Measurements from ENCODE around the gene CTSF. TPM values are rescaled to one million over a fixed set of nuclear protein-coding genes. Genes with fewer than 3 reads are reported as not detected.
"Not testable (repeated sequence)": the region's sequence is repeated elsewhere in the genome, so short reads cannot be mapped to it uniquely, and the experiment has no call there.

CTSF gene
- 10 to 100 TPM; 24.2 to 56.7 (median 48.8) TPM for polyA plus RNA-seq

GRCh38 chr11:66568124-66568916 is at the start of gene CTSF:
Gene CTSF (minus strand): TSS chr11:66568606. CDS start chr11:66568486, 120 bp downstream.
- Mint-ChIP-seq H3K4me1 (peaks cover 5 to 15% of the 10 kb centered on the region in 2 donors), H3K4me3 (peak within 1 kb of the TSS; percentile 76 to 85 (median 84)), H3K9me3 (no peaks in the 10 kb centered on the region), H3K27me3 (ENCODE audit: low read depth in 3 of 3) (no peaks in the 10 kb centered on the region), H3K27ac (peak within 1 kb of the TSS in 4 of 6 donors; percentile 49 to 92 (median 80)), H3K36me3 (no peaks in the 10 kb centered on the region)
- peak; percentile 64 to 75 (median 66) for DNase-seq

DNA sequence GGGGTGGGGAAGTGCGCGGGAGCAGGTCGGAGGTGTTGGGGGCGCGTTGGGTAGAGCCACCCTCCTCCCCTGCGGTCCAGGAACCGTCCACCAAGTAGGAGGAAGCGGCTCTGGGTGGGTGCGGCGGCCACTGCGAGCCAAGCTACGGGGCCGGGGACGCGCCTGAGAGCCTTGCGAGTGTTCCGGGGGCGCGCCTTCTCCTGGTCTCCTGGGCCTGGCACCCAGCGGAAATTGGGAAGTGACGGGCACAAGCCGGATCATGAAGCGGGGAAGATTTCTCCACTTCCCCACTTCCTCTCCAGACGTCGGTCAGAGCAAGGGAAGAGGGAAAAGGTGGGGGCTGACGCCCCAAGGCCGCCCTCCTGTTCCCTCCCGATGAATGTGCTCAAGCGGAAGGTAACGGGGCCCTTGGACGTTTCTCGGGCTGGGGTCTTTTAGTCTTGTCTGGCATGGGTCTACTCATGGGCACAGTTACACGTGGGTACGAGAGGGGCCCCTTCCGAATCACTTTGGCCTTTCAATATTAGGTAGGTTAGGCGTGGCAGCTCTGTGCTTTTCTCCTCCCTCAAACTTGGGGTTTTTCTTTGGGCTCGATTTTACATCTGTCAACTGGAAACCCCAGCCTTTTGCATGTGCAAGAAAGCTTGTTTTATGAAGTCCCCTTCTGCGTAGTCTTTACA is 48.9 kb upstream of the CTSF start:
- no peaks in the 10 kb centered on the region for H3K9me3 Mint-ChIP-seq
- H3K4me3 Mint-ChIP-seq, result peak overlapping the region; percentile 97 to 99 (median 98)
- H3K27me3 Mint-ChIP-seq (ENCODE audit: low read depth in 3 of 3), result peaks cover 14 to 30% (median 23%) of the 10 kb centered on the region in 3 donors
- no peak for DNase-seq
- peak overlapping the region; percentile 96 to 99 (median 98) for H3K27ac Mint-ChIP-seq
- peaks cover 61 to 69% of the 10 kb centered on the region in 2 donors for H3K4me1 Mint-ChIP-seq
- H3K36me3 Mint-ChIP-seq, result peaks cover 0 to 4% (median 0%) of the 10 kb centered on the region in 3 donors

GRCh38 chr11:66616379-66617154 is 48.2 kb upstream of the CTSF start, which contains the start of gene RBM14:
Gene RBM14 (plus strand): TSS chr11:66616630. CDS start chr11:66616721, 91 bp downstream.
- Mint-ChIP-seq H3K27me3 (ENCODE audit: low read depth in 3 of 3) (peaks cover 14 to 28% (median 23%) of the 10 kb centered on the region in 3 donors), H3K4me1 (peaks cover 54 to 62% of the 10 kb centered on the region in 2 donors), H3K4me3 (peak within 1 kb of the TSS; percentile 97 to 99 (median 98)), H3K36me3 (peaks cover 0 to 4% (median 0%) of the 10 kb centered on the region in 3 donors), H3K27ac (peak within 1 kb of the TSS; percentile 96 to 99 (median 98)), H3K9me3 (no peaks in the 10 kb centered on the region)
- peak; percentile 99 for DNase-seq

- peaks cover 0 to 4% (median 0%) of the 10 kb centered on the region in 3 donors for H3K36me3 Mint-ChIP-seq
- H3K4me3 Mint-ChIP-seq, result no peak overlapping the region
- no peak for DNase-seq
- no peaks in the 10 kb centered on the region for H3K9me3 Mint-ChIP-seq
- peaks cover 47 to 52% of the 10 kb centered on the region in 2 donors for H3K4me1 Mint-ChIP-seq
- H3K27ac Mint-ChIP-seq, result no peak overlapping the region
- peaks cover 14 to 26% (median 22%) of the 10 kb centered on the region in 3 donors for H3K27me3 Mint-ChIP-seq (ENCODE audit: low read depth in 3 of 3)
Measured at GRCh38 chr11:66614073-66614472, 45.7 kb upstream of the CTSF start.

DNA sequence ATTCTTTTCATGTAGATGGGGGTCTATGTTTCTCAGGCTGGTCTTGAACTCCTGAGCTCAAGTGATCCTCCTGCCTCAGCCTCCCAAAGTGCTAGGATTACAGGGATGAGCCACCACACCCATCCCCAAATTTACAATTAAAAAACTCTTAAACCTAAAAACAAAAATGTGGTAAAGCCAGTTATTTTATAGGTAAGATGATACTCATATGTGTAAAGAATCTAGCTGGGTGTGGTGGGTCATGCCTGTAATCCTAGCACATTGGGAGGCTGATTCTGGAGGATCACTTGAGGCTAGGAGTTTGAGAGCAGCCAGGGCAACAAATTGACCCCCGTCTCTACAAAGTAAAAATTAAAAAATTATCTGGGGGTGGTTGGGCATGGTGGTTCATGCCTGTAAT is 44.1 kb upstream of the CTSF start:
- DNase-seq, result no peak
- no peaks in the 10 kb centered on the region for H3K36me3 Mint-ChIP-seq
- no peak overlapping the region for H3K4me3 Mint-ChIP-seq
- peaks cover 12 to 14% (median 13%) of the 10 kb centered on the region in 3 donors for H3K27me3 Mint-ChIP-seq (ENCODE audit: low read depth in 3 of 3)
- peaks cover 31 to 36% of the 10 kb centered on the region in 2 donors for H3K4me1 Mint-ChIP-seq
- H3K27ac Mint-ChIP-seq, result no peak overlapping the region
- H3K9me3 Mint-ChIP-seq, result no peaks in the 10 kb centered on the region

DNA sequence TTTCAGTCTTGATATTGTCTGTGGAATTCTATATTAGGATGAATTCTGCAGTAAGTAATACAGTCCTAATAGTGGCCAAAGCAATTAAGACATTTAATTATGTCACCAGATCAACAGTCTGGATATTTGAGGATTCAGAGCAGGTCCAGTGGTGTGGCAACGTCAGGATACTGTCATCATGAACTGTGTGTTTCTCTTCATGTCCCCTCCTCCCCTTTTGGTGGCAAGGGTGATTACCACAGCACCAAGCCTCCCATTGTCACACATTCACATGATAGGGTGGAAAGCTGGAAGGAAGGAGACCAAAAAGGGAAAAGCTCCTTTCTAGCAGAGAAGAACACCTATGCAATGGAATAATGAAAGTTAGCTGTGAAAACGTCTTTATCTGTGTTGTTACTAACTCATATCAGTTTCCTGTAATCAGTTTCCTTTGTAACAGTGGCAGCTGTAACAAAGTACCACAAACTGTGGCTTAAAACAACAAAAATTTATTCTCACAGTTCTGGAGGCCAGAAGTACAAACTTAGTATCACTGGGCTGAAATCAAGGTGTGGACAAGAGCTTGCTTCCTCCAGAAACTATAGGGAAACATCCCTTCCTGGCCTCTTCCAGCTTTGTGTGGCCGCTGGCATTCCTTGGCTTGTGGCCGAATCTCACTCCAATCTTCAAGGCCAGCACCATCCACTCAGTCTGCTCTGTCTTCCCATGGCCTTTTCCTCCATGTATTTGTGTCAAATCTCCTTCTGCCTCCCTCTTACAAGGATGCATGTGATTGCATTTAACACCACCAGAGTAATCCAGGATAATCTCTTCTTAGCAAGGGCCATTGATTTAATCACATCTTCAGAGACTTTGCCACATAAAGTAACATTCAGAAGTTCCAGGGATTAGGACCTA is 41.6 kb upstream of the CTSF start:
- no peaks in the 10 kb centered on the region for H3K9me3 Mint-ChIP-seq
- H3K4me1 Mint-ChIP-seq, result peaks cover 15 to 16% of the 10 kb centered on the region in 2 donors
- DNase-seq, result no peak
- peak overlapping the region in 4 of 5 donors; percentile 12 to 60 (median 26) for H3K4me3 Mint-ChIP-seq
- peak overlapping the region; percentile 69 to 93 (median 89) for H3K27ac Mint-ChIP-seq
- no peaks in the 10 kb centered on the region for H3K27me3 Mint-ChIP-seq (ENCODE audit: low read depth in 3 of 3)
- peaks cover 1 to 3% (median 2%) of the 10 kb centered on the region in 3 donors for H3K36me3 Mint-ChIP-seq

- no peak for DNase-seq
- no peaks in the 10 kb centered on the region for H3K9me3 Mint-ChIP-seq
- H3K4me3 Mint-ChIP-seq, result no peak overlapping the region
- H3K36me3 Mint-ChIP-seq, result peaks cover 3 to 14% (median 9%) of the 10 kb centered on the region in 3 donors
- H3K27me3 Mint-ChIP-seq (ENCODE audit: low read depth in 3 of 3), result no peaks in the 10 kb centered on the region
- peaks cover 15% of the 10 kb centered on the region in 2 donors for H3K4me1 Mint-ChIP-seq
- no peak overlapping the region for H3K27ac Mint-ChIP-seq
Measured at GRCh38 chr11:66607126-66607834, 38.9 kb upstream of the CTSF start.

GRCh38 chr11:66606608-66607007 is 38.2 kb upstream of the CTSF start:
- DNase-seq; H3K27ac Mint-ChIP-seq; H3K9me3 Mint-ChIP-seq; H3K4me3 Mint-ChIP-seq; H3K27me3 Mint-ChIP-seq (ENCODE audit: low read depth in 3 of 3): not testable (repeated sequence)
- Mint-ChIP-seq H3K4me1 (peaks cover 15% of the 10 kb centered on the region in 2 donors), H3K36me3 (peaks cover 3 to 19% (median 9%) of the 10 kb centered on the region in 3 donors)

DNA sequence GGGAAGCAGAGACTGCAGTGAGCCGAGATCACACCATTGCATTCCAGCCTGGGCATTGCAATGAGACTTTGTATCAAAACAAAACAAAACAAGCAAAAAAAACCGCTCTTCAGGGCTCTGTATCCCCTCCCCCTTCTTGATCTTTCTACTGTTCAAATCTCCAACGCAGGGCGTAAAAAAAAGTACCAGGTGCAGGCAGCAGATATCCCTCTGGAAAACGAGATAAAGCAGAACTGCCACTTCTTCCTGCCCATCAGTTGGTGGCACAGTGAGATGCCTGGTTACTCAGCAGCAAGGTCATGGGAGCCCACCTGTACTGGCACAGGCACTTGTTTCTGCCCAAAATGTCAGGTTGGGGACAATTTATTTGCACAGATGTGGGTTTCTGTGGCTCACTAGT is 35.7 kb upstream of the CTSF start:
- H3K9me3 Mint-ChIP-seq, result no peaks in the 10 kb centered on the region
- peaks cover 3 to 26% (median 9%) of the 10 kb centered on the region in 3 donors for H3K36me3 Mint-ChIP-seq

GRCh38 chr11:66603072-66603471 is 34.7 kb upstream of the CTSF start:
- no peak overlapping the region for H3K27ac Mint-ChIP-seq
- H3K4me1 Mint-ChIP-seq, result no peaks in the 10 kb centered on the region
- no peaks in the 10 kb centered on the region for H3K27me3 Mint-ChIP-seq (ENCODE audit: low read depth in 3 of 3)
- H3K36me3 Mint-ChIP-seq, result peaks cover 3 to 30% (median 9%) of the 10 kb centered on the region in 3 donors
- H3K4me3 Mint-ChIP-seq, result no peak overlapping the region
- no peak for DNase-seq
- H3K9me3 Mint-ChIP-seq, result no peaks in the 10 kb centered on the region

More for the DNA sequence above, 35.7 kb upstream of the CTSF start:
- no peaks in the 10 kb centered on the region for H3K4me1 Mint-ChIP-seq
- no peak overlapping the region for H3K4me3 Mint-ChIP-seq
- H3K27ac Mint-ChIP-seq, result no peak overlapping the region
- H3K27me3 Mint-ChIP-seq (ENCODE audit: low read depth in 3 of 3), result no peaks in the 10 kb centered on the region
- no peak for DNase-seq

DNA sequence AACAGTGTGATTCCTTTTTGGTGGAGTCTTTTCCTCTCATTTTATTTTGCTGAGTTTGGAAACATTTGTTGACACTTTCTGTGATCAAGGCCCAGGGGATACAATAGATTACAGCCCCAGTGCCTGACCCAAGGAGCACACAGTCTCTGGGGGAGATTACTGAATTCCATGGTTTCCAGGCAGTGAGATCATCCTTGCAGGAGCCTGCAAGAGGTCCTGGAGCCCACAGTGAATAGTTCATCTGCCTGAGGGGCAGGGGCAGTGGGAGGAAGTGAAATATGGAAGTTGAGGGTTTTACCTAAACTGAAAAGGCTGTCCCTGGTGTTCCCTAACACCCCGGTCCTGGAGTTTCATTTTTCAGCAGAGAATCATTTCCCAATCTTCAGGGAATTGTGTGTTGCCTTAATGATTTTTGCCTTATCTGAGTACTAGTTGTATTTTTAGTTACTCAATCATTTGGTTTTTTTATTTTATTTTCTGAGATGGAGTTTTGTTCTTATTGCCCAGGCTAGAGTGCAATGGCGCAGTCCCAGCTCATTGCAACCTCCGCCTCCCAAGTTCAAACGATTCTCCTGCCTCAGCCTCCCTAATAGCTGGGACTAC is 32.3 kb upstream of the CTSF start:
- no peaks in the 10 kb centered on the region for H3K27me3 Mint-ChIP-seq (ENCODE audit: low read depth in 3 of 3)
- no peak overlapping the region for H3K4me3 Mint-ChIP-seq
- DNase-seq, result no peak
- peaks cover 0 to 1% of the 10 kb centered on the region in 2 donors for H3K4me1 Mint-ChIP-seq
- peak overlapping the region in 2 of 6 donors; percentile 1 to 16 for H3K27ac Mint-ChIP-seq
- H3K9me3 Mint-ChIP-seq, result no peaks in the 10 kb centered on the region
- peaks cover 3 to 30% (median 9%) of the 10 kb centered on the region in 3 donors for H3K36me3 Mint-ChIP-seq

DNA sequence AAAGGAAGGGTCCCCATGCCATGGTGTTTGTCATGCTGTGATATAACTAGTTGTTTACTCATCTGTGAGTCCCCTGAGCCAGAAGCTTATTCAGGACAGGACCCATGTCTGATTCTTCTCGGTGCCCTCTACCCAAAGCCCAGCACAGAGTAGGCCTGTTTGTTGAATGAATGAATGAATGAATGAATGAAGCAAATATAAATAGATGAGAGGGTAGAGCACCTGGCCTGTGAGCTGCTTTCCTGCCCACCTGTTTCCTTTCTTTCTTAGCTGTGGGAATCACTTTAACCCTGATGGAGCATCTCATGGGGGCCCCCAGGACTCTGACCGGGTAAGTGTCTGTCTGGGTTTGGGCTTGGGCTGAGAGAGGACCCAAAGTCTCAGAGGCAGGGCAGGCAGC is 31.8 kb upstream of the CTSF start:
- no peaks in the 10 kb centered on the region for H3K9me3 Mint-ChIP-seq
- no peak overlapping the region for H3K27ac Mint-ChIP-seq
- no peak for DNase-seq
- H3K36me3 Mint-ChIP-seq, result peaks cover 3 to 30% (median 9%) of the 10 kb centered on the region in 3 donors
- peaks cover 0 to 6% of the 10 kb centered on the region in 2 donors for H3K4me1 Mint-ChIP-seq
- H3K4me3 Mint-ChIP-seq, result no peak overlapping the region
- H3K27me3 Mint-ChIP-seq (ENCODE audit: low read depth in 3 of 3), result no peaks in the 10 kb centered on the region
